ENCODE measurements around the gene SERAC1.

Gene SERAC1

GRCh38 chr6:158087224-158087867 lies 80.7 kb downstream of the SERAC1 start:
- no peaks in the 10 kb centered on the region for H3K79me2 ChIP-seq (ENCODE audit: insufficient read depth, low read length)
- no peaks in the 10 kb centered on the region for H3K9me3 ChIP-seq (ENCODE audit: low read length)
- H3K36me3 ChIP-seq (ENCODE audit: insufficient read depth, low read length): no peaks in the 10 kb centered on the region
- H3K4me2 ChIP-seq (ENCODE audit: low read length): no peak overlapping the region
- no peak overlapping the region for H3K27ac ChIP-seq (ENCODE audit: low read depth, low read length, poor library complexity, severe bottlenecking)
- H3K4me1 ChIP-seq (ENCODE audit: insufficient read depth, low read length, severe bottlenecking): no peaks in the 10 kb centered on the region
- H3K9me2 ChIP-seq (ENCODE audit: low read depth, low read length): no peaks in the 10 kb centered on the region
- H3K9ac ChIP-seq (ENCODE audit: low read length): no peak overlapping the region
- H3K27me3 ChIP-seq (ENCODE audit: insufficient read depth, low read length): no peaks in the 10 kb centered on the region
- H3F3A ChIP-seq (ENCODE audit: insufficient read depth, low read length): no peaks in the 10 kb centered on the region
- H2AFZ ChIP-seq (ENCODE audit: low read length): no peak overlapping the region
- no peaks in the 10 kb centered on the region for H4K20me1 ChIP-seq (ENCODE audit: insufficient read depth, low read length)
- H3K4me3 ChIP-seq (ENCODE audit: low read depth, low read length, poor library complexity, severe bottlenecking): no peak overlapping the region
- TF ChIP-seq, protein P1, sequence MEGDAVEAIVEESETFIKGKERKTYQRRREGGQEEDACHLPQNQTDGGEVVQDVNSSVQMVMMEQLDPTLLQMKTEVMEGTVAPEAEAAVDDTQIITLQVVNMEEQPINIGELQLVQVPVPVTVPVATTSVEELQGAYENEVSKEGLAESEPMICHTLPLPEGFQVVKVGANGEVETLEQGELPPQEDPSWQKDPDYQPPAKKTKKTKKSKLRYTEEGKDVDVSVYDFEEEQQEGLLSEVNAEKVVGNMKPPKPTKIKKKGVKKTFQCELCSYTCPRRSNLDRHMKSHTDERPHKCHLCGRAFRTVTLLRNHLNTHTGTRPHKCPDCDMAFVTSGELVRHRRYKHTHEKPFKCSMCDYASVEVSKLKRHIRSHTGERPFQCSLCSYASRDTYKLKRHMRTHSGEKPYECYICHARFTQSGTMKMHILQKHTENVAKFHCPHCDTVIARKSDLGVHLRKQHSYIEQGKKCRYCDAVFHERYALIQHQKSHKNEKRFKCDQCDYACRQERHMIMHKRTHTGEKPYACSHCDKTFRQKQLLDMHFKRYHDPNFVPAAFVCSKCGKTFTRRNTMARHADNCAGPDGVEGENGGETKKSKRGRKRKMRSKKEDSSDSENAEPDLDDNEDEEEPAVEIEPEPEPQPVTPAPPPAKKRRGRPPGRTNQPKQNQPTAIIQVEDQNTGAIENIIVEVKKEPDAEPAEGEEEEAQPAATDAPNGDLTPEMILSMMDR (IDR thresholded peaks at IDR 0.05; ENCODE audit: low read length): no peak
- TF ChIP-seq EZH2 (IDR thresholded peaks at IDR 0.05; ENCODE audit: borderline replicate concordance, low read length): no peak

- Histone ChIP-seq H4K20me1 (ENCODE audit: insufficient read depth, low read length) (no peaks in the 10 kb centered on the region), H3K4me3 (ENCODE audit: low read depth, low read length, poor library complexity, severe bottlenecking) (no peak overlapping the region), H3K4me1 (ENCODE audit: insufficient read depth, low read length, severe bottlenecking) (no peaks in the 10 kb centered on the region), H3K9ac (ENCODE audit: low read length) (no peak overlapping the region), H3K36me3 (ENCODE audit: insufficient read depth, low read length) (no peaks in the 10 kb centered on the region), H3F3A (ENCODE audit: insufficient read depth, low read length) (no peaks in the 10 kb centered on the region), H2AFZ (ENCODE audit: low read length) (no peak overlapping the region), H3K4me2 (ENCODE audit: low read length) (no peak overlapping the region), H3K9me2 (ENCODE audit: low read depth, low read length) (no peaks in the 10 kb centered on the region), H3K79me2 (ENCODE audit: insufficient read depth, low read length) (no peaks in the 10 kb centered on the region), H3K27ac (ENCODE audit: low read depth, low read length, poor library complexity, severe bottlenecking) (no peak overlapping the region), H3K9me3 (ENCODE audit: low read length) (no peaks in the 10 kb centered on the region), H3K27me3 (ENCODE audit: insufficient read depth, low read length) (no peaks in the 10 kb centered on the region)
- no peak for TF ChIP-seq EZH2 (IDR thresholded peaks at IDR 0.05; ENCODE audit: borderline replicate concordance, low read length)
- TF ChIP-seq, protein P1 (IDR thresholded peaks at IDR 0.05; ENCODE audit: low read length): no peak
Measured at GRCh38 chr6:158086504-158087223, 81.4 kb downstream of the SERAC1 start.

DNA sequence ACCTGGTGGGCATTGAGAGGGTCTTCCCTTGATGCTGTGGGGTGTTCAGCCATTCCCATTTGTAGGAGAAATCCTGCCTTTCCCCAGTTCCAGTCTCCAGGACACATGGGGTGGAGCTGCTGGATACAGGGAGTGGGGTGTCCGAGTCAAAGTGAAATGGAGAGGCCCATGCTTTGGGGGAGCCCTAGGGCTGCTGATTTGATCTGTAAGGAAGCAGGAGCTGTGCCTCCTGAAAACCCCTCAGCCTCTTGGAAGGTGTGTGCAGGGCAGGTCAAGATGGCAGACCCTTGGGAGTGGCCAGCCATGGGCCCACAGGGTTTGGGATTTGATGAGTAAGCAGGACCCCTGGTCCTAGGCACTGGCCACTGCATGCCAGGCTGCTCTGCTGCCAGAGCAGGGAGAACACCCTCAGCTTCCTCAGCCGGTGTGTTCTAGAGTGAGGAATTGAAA lies 82.0 kb downstream of the SERAC1 start:
- no peak overlapping the region for H3K27ac ChIP-seq (ENCODE audit: low read depth, low read length, poor library complexity, severe bottlenecking)
- no peaks in the 10 kb centered on the region for H3F3A ChIP-seq (ENCODE audit: insufficient read depth, low read length)
- no peak for TF ChIP-seq EZH2 (IDR thresholded peaks at IDR 0.05; ENCODE audit: borderline replicate concordance, low read length)
- TF ChIP-seq, protein P1 (IDR thresholded peaks at IDR 0.05; ENCODE audit: low read length): no peak
- H3K4me3 ChIP-seq (ENCODE audit: low read depth, low read length, poor library complexity, severe bottlenecking): no peak overlapping the region
- no peaks in the 10 kb centered on the region for H3K27me3 ChIP-seq (ENCODE audit: insufficient read depth, low read length)
- H3K9me3 ChIP-seq (ENCODE audit: low read length): no peaks in the 10 kb centered on the region
- no peaks in the 10 kb centered on the region for H3K36me3 ChIP-seq (ENCODE audit: insufficient read depth, low read length)
- no peaks in the 10 kb centered on the region for H3K79me2 ChIP-seq (ENCODE audit: insufficient read depth, low read length)
- H4K20me1 ChIP-seq (ENCODE audit: insufficient read depth, low read length): no peaks in the 10 kb centered on the region
- no peak overlapping the region for H2AFZ ChIP-seq (ENCODE audit: low read length)
- H3K9me2 ChIP-seq (ENCODE audit: low read depth, low read length): no peaks in the 10 kb centered on the region
- H3K9ac ChIP-seq (ENCODE audit: low read length): no peak overlapping the region
- H3K4me2 ChIP-seq (ENCODE audit: low read length): no peak overlapping the region
- H3K4me1 ChIP-seq (ENCODE audit: insufficient read depth, low read length, severe bottlenecking): no peaks in the 10 kb centered on the region
